Activated CD4-positive, alpha-beta T cell treated with anti-CD3 and anti-CD28 coated beads, Interleukin-2, amount 10 ng/mL, durations not matched to agents 24 days and 14 days (primary cell): ENCODE measurements around the gene TALDO1. TPM values are rescaled to one million over a fixed set of nuclear protein-coding genes. Genes with fewer than 3 reads are reported as not detected.
A peak's percentile ranks its signal among the peaks of the same experiment; 100 is the strongest.

Experiments
- DNase-seq: peaks from one replicate; pipeline ENCODE4 v3.0.0; 2022
- H3K27ac Mint-ChIP-seq: one replicate; pipeline ENCODE4 v1.8.0; 2022; ENCODE audit warnings: mild to moderate bottlenecking, mixed read lengths
- H3K27me3 Mint-ChIP-seq: one replicate; pipeline ENCODE4 v1.8.0; 2022; ENCODE audit warnings: mixed read lengths
- H3K36me3 Mint-ChIP-seq: one replicate; pipeline ENCODE4 v1.8.0; 2022; ENCODE audit warnings: low read depth, mild to moderate bottlenecking, mixed read lengths
- H3K4me1 Mint-ChIP-seq: one replicate; pipeline ENCODE4 v1.8.0; 2021; ENCODE audit warnings: mixed read lengths
- H3K4me3 Mint-ChIP-seq: one replicate; pipeline ENCODE4 v1.8.0; 2022; ENCODE audit warnings: mild to moderate bottlenecking, moderate library complexity, mixed read lengths
- H3K9me3 Mint-ChIP-seq: one replicate; pipeline ENCODE4 v1.8.0; 2021; ENCODE audit warnings: mixed read lengths
- intact Hi-C: fragments of 100-400 bp; cut with micrococcal nuclease; formaldehyde crosslinking; loops from one replicate; pipeline ENCODE4 v1.15.1; 2023
- total RNA-seq: library from RNA; stranded (reverse); gene quantifications from 2 replicates; pipeline ENCODE4 v1.2.3, GENCODE V29; 2022

Gene TALDO1
- total RNA-seq, 1 donor from 2014 or later = 265 TPM

DNA sequence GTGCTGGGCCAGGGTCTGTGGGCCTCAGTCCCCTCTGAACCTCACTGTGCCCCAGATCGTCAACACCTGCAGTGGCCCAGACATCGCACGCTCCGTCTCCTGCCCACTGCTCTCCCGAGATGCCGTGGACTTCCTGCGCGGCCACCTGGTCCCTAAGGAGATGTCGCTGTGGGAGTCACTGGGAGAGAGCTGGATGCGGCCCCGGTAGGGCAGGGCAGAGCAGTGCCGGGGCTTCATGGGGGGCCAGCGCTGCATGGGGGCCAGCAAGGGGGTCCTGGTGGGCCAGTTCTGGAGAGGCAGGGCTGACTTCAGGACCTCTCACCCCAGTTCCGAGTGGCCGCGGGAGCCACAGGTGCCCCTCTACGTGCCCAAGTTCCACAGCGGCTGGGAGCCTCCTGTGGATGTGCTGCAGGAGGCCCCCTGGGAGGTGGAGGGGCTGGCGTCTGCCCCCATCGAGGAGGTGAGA, 24.9 kb upstream of the TALDO1 start:
- Mint-ChIP-seq H3K27me3 (peaks cover 20% of the 10 kb centered on the region), H3K27ac (no peak overlapping the region), H3K4me3 (no peak overlapping the region), H3K4me1 (peaks cover 13% of the 10 kb centered on the region), H3K36me3 (no peaks in the 10 kb centered on the region), H3K9me3 (no peaks in the 10 kb centered on the region)
- intact Hi-C loops = loop anchor here (5.0 kb wide), 1 partner anchor 145 kb away; the partner anchor contains the start of gene PHRF1
- no peak for DNase-seq

DNA sequence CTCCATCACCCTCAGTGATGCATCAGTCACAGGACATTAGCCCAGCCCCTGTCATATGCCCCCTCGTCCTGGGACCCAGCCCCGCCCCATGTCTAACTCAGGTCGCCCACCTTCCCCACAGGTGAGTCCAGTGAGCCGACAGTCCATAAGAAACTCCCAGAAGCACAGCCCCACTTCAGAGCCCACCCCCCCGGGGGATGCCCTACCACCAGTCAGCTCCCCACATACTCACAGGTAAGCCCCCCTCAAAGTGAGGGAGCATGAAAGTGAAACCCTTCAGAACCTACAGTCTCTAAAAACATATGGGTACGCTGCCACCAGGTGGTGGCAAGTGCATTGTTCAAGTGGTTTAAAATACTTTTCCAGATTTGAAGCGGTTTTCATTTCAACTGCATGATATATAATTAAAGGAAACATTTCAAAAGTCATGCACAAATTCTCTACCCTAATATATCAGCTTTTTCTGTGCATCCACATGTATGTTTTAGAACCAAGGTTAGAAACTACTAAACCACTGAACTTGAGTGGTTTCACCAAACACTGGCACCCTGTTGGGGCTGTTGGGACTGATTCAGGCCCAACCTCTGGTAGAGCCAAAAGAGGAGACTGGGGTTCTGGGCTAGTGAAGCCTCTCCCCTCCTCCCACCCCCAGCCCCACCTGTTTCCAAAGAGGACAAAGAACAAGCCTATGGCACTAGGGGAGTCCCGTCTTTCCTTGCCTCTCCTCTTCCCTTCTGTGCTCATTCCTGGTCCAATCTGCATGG, 24.0 kb upstream of the TALDO1 start:
- intact Hi-C loops = loop anchor here (1.0 to 5.0 kb wide), 3 partner anchors 61 to 168 kb away; partner anchors contain the start of gene PHRF1
- Mint-ChIP-seq H3K27ac (no peak overlapping the region), H3K4me1 (peaks cover 13% of the 10 kb centered on the region), H3K27me3 (peaks cover 20% of the 10 kb centered on the region), H3K36me3 (no peaks in the 10 kb centered on the region), H3K9me3 (no peaks in the 10 kb centered on the region), H3K4me3 (peak overlapping the region; percentile 69)
- DNase-seq = peak; percentile 88

DNA sequence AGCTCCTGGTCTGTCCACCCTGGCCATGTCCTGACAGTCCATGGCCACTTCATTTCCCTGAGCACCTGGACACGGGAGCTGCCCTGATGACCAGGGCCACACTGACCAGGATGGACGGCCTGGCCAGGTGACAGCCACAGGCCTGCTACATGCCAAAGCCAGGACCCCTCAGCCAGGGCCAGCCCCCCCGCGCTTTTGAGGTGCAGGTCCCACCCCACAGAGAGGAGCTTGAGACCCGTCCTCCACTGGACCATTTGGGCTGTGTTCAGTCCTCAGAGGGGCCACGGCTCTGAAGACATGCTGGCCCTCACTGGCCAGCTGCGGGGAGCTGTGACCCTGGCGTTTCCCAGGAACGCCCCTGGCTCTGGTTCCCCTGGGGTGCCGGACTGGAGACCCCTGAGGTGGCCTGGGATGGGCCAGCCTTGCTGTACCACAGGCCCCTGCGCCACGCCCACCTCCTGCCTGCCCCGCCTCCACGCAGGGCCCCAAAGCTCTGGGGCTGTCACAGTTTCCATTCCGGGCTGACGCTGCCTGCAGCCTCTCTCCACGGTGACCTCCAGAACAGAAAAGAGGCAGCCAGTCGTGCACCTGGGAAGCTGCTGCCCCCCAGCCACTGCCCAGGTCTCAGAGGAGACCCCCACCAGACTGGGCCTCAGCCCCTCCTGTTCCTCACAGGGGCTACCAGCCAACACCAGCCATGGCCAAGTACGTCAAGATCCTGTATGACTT, 23.1 kb upstream of the TALDO1 start:
- DNase-seq = no peak
- Mint-ChIP-seq H3K9me3 (no peaks in the 10 kb centered on the region), H3K27me3 (peaks cover 18% of the 10 kb centered on the region), H3K27ac (no peak overlapping the region), H3K4me1 (peaks cover 13% of the 10 kb centered on the region), H3K4me3 (peak overlapping the region; percentile 76), H3K36me3 (no peaks in the 10 kb centered on the region)
- intact Hi-C loops = loop anchor here (5.0 kb wide), 1 partner anchor 147 kb away; the partner anchor contains the start of gene PHRF1

DNA sequence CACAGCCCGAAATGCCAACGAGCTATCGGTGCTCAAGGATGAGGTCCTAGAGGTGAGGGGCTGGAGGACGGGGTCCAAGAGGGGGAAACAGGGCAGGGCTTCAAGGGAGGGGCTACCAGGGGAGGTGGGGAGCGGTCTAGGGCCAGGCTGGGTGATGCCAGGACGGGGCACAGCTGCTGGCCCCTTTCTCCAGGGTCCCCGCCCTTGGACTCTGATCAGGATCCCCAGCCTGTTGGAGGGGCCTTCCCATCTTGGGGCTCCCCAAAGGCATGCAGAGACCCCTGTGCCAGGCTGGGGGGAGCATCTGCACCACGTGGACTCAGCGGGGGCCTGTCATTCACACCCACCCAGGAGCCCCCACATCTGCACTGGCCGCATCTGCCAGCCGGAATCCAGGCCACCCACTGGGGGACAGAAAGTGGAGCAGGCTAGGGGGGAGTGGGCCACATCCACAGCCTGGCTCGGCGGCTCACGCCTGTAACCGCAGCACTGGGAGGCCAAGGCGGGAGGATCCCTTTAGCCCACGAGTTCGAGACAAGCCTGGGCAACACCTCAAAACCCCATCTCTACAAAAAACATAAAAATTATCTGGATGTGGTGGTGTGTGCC, 22.4 kb upstream of the TALDO1 start:
- Mint-ChIP-seq H3K4me1 (peaks cover 13% of the 10 kb centered on the region), H3K9me3 (no peaks in the 10 kb centered on the region), H3K4me3 (peak overlapping the region; percentile 76), H3K36me3 (no peaks in the 10 kb centered on the region), H3K27me3 (peaks cover 13% of the 10 kb centered on the region), H3K27ac (peak overlapping the region; percentile 72)
- DNase-seq = no peak
- intact Hi-C loops = loop anchor here (5.0 kb wide), 1 partner anchor 148 kb away; the partner anchor contains the start of gene PHRF1

DNA sequence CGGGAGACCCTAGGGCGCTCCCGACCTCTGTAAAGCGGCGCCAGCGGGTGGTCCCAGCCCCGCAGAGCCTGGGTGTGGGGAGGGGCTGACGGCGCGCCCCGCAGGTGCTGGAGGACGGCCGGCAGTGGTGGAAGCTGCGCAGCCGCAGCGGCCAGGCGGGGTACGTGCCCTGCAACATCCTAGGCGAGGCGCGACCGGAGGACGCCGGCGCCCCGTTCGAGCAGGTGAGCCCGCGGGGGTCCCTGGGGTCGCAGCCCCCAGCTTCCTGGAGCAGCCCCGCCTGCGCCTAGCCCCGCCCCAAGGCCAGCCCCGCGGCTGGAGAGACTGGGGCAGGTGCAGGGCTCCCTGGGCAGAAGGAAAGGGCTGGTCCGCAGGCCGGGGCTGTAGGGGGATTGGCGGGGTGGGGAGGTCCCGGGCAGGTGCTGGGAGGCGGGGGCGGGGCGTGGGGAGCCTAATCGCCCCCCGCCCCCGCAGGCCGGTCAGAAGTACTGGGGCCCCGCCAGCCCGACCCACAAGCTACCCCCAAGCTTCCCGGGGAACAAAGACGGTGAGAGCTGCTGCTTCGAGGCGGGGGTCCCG, 21.6 kb upstream of the TALDO1 start:
- H3K9me3 Mint-ChIP-seq = no peaks in the 10 kb centered on the region
- H3K4me1 Mint-ChIP-seq = peaks cover 13% of the 10 kb centered on the region
- H3K36me3 Mint-ChIP-seq = no peaks in the 10 kb centered on the region
- DNase-seq = peak; percentile 74
- H3K27me3 Mint-ChIP-seq = peaks cover 9% of the 10 kb centered on the region
- intact Hi-C loops = loop anchor here (2.0 kb wide), 1 partner anchor 31 kb away; the partner anchor contains the start of genes DEAF1 and TMEM80
- H3K4me3 Mint-ChIP-seq = peak overlapping the region; percentile 76
- H3K27ac Mint-ChIP-seq = no peak overlapping the region

DNA sequence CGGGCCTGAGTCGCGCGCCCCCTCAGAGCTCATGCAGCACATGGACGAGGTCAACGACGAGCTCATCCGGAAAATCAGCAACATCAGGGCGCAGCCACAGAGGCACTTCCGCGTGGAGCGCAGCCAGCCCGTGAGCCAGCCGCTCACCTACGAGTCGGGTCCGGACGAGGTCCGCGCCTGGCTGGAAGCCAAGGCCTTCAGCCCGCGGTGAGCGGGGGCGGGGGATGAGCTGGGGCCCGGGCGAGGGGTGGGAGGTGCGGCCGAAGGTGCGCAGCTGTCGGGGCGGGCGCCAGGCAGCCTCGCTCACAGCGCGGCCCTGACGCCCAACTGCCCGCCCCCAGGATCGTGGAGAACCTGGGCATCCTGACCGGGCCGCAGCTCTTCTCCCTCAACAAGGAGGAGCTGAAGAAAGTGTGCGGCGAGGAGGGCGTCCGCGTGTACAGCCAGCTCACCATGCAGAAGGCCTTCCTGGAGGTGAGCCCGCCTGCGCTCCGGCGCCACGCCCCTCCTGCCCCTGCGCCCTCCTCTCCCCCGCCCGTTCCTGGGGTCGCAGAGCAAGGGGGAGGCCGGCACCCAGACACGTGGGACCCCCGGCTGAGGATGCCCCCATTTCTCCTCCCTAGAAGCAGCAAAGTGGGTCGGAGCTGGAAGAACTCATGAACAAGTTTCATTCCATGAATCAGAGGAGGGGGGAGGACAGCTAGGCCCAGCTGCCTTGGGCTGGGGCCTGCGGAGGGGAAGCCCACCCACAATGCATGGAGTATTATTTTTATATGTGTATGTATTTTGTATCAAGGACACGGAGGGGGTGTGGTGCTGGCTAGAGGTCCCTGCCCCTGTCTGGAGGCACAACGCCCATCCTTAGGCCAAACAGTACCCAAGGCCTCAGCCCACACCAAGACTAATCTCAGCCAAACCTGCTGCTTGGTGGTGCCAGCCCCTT, 20.7 kb upstream of the TALDO1 start:
- peaks cover 8% of the 10 kb centered on the region for H3K27me3 Mint-ChIP-seq
- intact Hi-C loops = loop anchor here (2.0 kb wide), 1 partner anchor 32 kb away; the partner anchor contains the start of genes DEAF1 and TMEM80
- DNase-seq = peak; percentile 88
- no peaks in the 10 kb centered on the region for H3K36me3 Mint-ChIP-seq
- peaks cover 11% of the 10 kb centered on the region for H3K4me1 Mint-ChIP-seq
- H3K27ac Mint-ChIP-seq = peak overlapping the region; percentile 62
- H3K4me3 Mint-ChIP-seq = peak overlapping the region; percentile 69
- H3K9me3 Mint-ChIP-seq = no peaks in the 10 kb centered on the region

DNA sequence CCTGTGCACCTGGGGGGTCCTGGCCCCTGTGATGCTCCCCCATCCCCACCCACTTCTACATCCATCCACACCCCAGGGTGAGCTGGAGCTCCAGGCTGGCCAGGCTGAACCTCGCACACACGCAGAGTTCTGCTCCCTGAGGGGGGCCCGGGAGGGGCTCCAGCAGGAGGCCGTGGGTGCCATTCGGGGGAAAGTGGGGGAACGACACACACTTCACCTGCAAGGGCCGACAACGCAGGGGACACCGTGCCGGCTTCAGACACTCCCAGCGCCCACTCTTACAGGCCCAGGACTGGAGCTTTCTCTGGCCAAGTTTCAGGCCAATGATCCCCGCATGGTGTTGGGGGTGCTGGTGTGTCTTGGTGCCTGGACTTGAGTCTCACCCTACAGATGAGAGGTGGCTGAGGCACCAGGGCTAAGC, 20.0 kb upstream of the TALDO1 start:
- Mint-ChIP-seq H3K27me3 (peaks cover 8% of the 10 kb centered on the region), H3K4me1 (peaks cover 10% of the 10 kb centered on the region), H3K27ac (no peak overlapping the region), H3K36me3 (no peaks in the 10 kb centered on the region), H3K4me3 (no peak overlapping the region), H3K9me3 (no peaks in the 10 kb centered on the region)
- no peak for DNase-seq
- intact Hi-C loops = loop anchor here (2.0 kb wide), 1 partner anchor 32 kb away; the partner anchor contains the start of genes DEAF1 and TMEM80

DNA sequence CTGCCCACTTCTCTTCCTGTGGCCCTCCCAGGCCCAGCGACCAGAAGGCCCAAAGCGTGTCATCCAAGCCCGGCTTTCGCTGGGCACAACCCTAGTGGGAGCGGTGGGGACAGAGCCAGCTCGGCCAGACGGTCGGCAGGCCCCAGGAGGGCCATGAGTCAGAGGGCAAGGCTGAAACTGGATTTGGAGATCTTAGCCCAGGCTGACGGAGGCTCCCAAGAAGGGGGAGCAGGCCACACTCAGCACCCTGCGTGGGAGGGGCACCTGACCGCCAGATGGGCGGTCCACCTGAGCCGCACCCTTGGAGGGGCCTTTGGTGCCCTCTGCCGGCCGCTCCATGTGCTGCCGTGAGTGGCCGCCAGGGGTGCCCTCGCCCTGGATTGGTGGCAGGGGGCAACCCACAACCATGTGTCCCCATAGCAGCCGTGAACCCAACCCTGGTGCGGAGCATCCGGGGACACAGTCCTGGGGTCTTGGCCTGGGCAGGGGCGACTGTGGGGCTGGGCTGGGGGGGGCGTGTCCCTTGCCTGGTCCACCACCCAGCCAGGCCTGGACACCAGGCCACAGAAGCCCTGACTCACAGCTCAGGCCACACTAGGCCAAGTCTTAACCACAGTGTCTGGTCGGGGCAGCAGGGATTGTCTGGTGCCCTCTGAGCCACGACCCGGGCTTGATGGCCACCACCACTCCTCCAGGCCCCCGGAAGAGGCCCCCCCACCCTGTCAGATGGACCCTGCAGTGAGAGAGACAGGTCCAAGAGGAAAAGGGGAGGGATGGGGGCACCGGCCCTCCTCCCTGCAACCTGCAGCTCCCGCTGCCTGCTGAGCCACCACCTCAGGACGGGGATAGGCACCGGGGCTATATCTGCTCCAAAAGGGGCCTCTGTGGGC, 19.2 kb upstream of the TALDO1 start:
- Mint-ChIP-seq H3K36me3 (no peaks in the 10 kb centered on the region), H3K4me1 (peaks cover 8% of the 10 kb centered on the region), H3K4me3 (no peak overlapping the region), H3K9me3 (no peaks in the 10 kb centered on the region), H3K27me3 (peaks cover 5% of the 10 kb centered on the region), H3K27ac (no peak overlapping the region)
- intact Hi-C loops = loop anchor here (2.0 kb wide), 2 partner anchors 19 to 33 kb away; partner anchors contain the start of genes DEAF1, TALDO1 and TMEM80
- DNase-seq = peak; percentile 95

DNA sequence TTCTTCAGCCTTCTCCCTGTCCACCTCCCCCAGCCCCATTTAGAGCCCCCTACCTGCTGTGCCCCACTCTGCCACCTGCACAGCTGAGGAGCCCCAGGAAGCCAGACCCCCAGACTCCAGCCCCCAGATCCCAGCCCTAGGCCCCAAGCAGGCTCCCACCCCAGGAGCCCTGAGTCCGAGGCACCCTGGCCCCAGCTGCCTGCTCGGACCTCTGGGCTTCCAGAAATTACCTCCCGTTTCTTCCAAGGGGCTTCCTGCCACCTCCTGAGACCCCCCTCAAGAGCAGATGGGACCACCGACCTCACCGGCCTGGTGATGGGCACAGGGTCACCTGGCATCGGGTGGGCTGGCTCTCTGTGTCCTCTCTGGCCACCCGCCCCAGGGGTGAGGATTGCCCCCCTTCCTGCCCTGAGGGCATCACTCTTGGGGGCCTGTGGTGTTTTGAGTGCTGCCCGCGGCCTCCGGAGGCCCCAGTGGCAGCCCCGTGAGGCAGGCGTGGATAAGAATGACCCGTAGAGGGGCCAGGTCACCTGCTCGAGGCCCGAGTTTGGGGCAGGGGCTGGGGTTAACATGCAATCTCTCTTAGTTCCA, 18.3 kb upstream of the TALDO1 start:
- no peak for DNase-seq
- no peak overlapping the region for H3K27ac Mint-ChIP-seq
- no peak overlapping the region for H3K4me3 Mint-ChIP-seq
- H3K36me3 Mint-ChIP-seq = no peaks in the 10 kb centered on the region
- no peaks in the 10 kb centered on the region for H3K9me3 Mint-ChIP-seq
- H3K27me3 Mint-ChIP-seq = peaks cover 4% of the 10 kb centered on the region
- peaks cover 7% of the 10 kb centered on the region for H3K4me1 Mint-ChIP-seq
- intact Hi-C loops = loop anchor here (2.0 kb wide), 1 partner anchor 18 kb away; the partner anchor contains the start of gene TALDO1

DNA sequence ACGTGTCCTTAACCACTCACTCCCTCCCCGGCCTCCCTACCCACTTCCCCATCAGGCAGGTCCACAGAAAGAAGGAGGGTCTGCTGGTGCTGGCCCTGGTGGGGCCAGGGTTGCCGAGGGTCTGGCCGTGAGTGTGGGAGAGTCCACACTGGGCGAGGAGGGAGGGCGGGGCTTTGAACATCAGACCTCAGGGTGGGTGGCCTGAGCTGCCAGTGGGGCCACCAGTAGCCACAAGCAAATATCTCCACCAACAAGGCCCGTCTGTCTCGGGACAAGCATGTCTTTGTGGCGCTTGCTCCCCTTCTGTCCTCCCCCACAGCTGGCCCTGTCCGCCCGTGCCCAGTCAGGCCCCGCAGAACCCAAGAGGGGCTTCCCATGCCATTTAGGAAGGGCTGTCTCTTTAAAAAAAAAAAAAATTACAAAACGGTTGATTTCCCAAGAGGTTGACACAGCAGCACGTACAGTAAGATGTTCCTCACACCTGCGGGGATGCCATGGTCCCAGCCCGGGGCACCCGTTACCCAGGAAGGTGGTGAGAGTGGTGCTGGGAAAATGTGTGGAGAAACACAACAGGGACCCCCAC, 17.7 kb upstream of the TALDO1 start:
- no peak overlapping the region for H3K27ac Mint-ChIP-seq
- H3K4me3 Mint-ChIP-seq = no peak overlapping the region
- peaks cover 4% of the 10 kb centered on the region for H3K27me3 Mint-ChIP-seq
- no peaks in the 10 kb centered on the region for H3K9me3 Mint-ChIP-seq
- intact Hi-C loops = loop anchor here (2.0 kb wide), 1 partner anchor 17 kb away; the partner anchor contains the start of gene TALDO1
- peaks cover 5% of the 10 kb centered on the region for H3K4me1 Mint-ChIP-seq
- DNase-seq = no peak
- no peaks in the 10 kb centered on the region for H3K36me3 Mint-ChIP-seq

DNA sequence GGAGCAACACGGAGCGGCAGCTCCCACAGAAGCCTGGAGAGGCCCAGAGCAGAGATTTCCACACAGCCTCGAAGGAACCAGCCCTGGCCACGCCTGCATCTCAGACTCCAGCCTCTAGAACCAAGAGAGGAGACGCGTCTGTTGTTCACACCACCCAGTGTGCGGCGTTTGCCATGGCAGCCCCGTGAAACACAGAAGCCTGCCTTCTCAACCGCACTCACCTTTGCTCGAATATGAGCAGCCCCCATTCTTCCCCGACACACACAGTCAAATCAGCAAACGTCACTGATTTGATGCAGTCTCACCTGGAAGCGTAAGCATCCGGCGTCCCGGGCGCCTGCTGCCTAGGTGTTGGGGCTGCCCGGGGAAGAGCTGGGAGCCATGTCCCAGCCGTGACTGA, 14.2 kb upstream of the TALDO1 start:
- H3K27me3 Mint-ChIP-seq = peaks cover 8% of the 10 kb centered on the region
- intact Hi-C loops = no loop called here
- H3K36me3 Mint-ChIP-seq = no peaks in the 10 kb centered on the region
- no peak overlapping the region for H3K4me3 Mint-ChIP-seq
- DNase-seq = no peak
- H3K4me1 Mint-ChIP-seq = peaks cover 14% of the 10 kb centered on the region
- H3K9me3 Mint-ChIP-seq = no peaks in the 10 kb centered on the region
- H3K27ac Mint-ChIP-seq = no peak overlapping the region
